G401 (cell line): ENCODE data around the gene MRPL14. TPM values are rescaled to one million over a fixed set of nuclear protein-coding genes. Genes with fewer than 3 reads are reported as not detected.

Experiments
- DNase-seq: peaks from one replicate; pipeline ENCODE4 v3.0.0-alpha.2; 2015; ENCODE audit warnings: low spot score
- in situ Hi-C: cut with HindIII; loops from 2 replicates; pipeline ENCODE4 v1.10.0; 2016; ENCODE audit warnings: low sequenced_read_pairs, mixed read lengths
- total RNA-seq: library from RNA; depleted of rRNA; stranded (reverse); fragments of >200 nt; shearing (Covaris generic); gene quantifications from 2 replicates; pipeline ENCODE4 v1.2.3, GENCODE V29; 2014

Gene MRPL14
- total RNA-seq, 1 experiment from 2014 or later = 76.4 TPM

DNA sequence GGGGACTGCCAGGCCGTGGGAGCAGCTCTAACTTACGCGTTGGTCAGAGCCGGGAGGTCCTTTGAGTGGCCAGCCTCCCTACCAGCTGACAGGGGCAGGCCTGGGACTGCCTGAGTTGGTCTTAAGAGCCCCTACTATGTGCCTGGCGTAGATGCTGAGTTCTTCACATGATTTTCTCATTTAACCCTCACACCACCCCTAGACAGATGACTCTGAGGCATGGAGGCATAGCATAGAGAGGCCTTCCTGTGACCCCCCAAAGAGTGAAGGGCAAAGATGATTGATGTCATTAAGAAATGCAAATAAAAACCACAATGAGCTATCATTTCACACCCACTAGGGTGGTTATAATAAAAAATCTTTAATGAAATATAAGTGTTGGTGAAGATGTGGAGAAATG is 36.8 kb downstream of the MRPL14 start:
- in situ Hi-C loops = loop anchor here (10.0 kb wide), 1 partner anchor 164 kb away; the partner anchor contains the start of gene SLC35B2
- no peak for DNase-seq

DNA sequence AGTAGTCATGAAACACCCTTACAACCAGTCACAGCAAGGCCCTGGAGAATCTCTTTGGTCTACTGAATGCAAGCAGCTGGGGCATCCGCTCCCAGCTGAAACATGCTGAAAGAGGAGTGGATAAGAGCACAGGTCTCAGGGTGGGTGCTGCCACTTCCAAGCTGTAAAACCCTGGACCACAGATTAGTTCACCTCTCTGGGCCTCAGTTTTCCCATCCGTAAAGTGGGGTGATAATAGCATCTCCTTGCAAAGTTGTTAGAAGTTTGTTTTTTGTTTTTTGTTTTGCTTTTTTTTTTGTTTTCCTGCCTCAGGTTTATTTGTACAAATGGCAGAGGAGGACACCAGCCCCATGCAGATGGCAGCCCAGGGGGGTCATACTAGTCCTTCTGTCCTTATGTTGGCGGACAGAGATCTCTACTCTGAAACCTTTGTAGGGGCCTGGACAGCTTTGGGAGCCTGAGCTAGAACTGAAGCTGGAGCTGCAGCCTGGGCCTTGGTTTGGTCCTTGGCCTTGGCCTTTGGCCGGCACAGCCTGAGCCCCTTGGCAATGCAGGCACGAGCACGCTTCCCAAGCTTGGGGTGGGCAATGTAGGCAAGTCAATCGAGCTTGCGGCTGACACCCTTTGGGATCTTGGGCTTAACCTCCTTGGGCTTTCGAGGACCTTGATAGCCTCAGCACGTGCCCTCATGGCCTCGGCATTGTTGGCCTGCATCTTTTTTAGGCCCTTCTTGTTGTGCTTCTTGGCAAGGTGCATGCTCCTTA is 38.2 kb downstream of the MRPL14 start:
- DNase-seq = no peak
- in situ Hi-C loops = no loop called here

DNA sequence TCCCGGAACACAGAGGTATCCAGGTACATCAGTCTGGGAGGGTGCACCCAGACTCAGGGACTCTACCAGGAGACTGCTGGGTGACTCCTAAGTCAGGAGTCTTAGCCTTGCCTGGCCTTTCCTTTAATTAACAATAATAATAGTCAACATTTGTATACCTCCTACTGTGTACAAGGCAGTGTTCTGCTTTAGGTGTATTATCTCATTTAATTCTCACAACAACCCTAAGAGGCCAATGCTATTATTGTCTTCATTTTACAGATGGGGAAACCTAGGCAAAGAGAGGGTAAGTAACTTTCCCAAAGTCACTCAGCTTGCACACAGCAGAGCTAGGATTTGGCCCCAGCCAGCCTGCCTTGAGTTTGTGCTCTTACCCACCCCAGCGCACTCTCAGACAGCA is 39.6 kb downstream of the MRPL14 start:
- in situ Hi-C loops = no loop called here
- DNase-seq = no peak

DNA sequence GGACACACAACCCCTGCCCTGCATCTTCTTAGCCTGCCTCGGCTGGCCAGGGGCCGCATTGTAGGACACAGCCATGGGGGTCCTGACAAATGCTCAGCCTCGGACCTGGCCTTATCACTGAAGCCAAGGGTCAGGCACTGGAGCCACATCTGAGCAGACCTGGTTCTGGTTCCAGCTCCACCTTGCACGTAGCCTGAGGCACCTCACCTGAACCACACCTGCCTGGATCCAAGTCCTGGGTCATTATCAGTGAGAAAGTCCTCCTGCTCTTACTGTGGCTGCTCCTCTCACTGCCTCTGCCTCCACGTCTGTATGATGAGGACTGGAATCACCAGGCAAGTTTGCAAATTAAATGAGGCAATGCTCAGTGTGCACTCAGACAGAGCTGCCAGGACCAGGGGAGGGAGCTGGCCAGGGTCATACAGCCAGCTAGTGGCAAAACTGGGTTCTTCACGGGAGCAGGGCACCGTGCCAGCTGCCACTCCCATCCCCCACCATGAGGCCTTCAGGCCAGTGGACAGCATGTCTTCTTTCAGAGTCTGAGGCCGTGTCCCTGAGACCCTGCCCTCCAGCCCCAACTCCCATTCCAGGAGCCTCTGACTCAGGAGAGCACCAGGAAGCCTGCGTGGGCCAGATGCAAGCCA is 40.2 kb downstream of the MRPL14 start:
- DNase-seq = peak; percentile 49

DNA sequence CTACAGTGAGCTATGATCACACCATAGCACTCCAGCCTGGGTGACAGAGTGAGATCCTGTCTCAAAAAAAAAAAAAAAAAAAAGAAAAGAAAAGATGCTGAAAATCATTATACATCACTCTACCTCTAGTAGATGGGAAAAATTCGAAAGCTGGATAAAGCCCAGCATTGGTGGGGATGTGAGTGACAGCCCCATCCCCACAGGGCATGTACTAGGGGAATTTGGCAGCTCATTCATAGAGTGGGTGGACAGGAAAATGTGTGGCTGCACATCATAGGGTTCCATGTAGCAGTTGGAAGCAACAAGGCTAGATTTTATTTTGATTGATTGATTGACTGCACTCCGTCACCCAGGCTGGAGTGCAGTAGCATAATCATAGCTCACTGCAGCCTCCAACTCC is 42.0 kb downstream of the MRPL14 start:
- in situ Hi-C loops = no loop called here
- no peak for DNase-seq

More for the DNA sequence above, 40.2 kb downstream of the MRPL14 start:
- in situ Hi-C loops = no loop called here

DNA sequence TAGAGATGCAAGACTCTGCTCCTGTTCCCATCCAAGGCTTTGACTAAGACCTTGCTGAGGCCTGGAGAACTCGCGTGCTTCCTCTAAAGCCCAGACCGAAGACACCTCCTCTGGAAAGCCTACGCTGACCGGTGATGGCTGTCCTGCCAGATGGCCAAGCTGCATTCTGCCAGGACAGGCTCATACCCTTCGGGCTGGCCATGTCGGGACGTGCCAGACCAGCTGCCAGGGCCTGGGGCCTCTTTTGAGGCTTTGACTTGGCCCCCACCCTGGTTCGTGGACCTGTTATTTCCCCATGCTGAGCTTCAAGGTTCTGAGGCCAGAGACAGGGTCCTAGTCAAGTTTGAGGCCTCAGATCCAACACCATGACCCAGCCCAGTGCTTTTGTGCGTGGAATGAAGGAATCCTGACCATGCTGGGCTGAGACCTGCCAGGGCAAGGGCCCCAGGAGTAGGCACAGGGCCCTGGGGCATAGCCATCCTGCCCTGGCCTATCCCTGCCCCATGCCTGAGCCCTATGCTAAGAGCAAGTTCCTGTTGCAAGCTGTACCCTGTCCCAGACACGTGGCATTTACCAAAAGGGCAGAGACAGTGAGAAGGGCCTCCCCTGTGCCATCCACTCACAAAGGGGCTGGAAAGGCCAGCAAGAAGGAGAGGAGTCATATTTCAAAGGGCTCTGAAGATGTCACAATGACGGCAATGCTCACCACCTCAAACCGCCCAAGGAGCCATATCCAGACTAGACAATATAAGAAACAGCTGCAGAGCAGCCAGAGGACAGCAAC is 42.8 kb downstream of the MRPL14 start:
- in situ Hi-C loops = no loop called here
- no peak for DNase-seq

DNA sequence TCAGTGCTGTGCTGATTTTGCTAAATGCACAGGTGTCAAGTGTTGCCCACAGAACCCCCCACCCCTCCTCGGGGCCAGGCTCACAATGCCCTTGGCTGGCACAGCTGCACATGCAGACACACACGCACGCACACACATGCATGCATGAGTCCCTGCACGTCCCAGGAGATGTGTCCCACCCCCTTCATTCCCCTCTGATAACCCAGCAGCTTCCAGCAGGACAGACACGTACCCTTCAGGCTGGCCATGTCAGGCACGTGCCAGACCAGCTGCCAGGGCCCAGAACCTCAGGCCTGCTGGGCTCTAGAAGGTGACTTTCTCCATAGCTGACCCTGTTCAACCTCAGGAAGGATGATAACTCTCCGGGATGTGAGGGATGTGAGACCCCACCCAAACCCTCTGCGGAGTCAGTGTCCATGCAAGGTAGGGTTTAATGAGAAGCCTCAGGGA is 44.4 kb downstream of the MRPL14 start:
- in situ Hi-C loops = no loop called here
- no peak for DNase-seq

DNA sequence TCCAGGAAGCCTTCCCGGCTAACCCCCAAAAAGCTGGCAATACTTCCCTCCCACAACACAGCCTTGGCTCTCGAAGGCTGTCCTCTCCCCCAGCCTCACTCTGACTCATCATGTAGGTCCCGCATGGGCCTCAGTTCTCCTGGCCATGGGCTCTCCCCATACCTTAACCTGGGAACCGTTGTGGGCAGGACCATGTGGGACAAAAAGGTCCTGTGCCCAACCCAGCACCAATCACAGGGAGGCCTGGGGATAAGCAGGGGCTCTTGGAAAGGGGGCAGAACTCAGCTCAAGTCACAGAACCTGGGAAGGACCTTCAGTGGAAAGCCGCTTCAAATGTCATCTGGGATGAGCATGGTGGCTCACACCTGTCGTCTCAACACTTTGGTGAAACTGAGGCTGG is 45.5 kb downstream of the MRPL14 start:
- in situ Hi-C loops = no loop called here
- DNase-seq = no peak

DNA sequence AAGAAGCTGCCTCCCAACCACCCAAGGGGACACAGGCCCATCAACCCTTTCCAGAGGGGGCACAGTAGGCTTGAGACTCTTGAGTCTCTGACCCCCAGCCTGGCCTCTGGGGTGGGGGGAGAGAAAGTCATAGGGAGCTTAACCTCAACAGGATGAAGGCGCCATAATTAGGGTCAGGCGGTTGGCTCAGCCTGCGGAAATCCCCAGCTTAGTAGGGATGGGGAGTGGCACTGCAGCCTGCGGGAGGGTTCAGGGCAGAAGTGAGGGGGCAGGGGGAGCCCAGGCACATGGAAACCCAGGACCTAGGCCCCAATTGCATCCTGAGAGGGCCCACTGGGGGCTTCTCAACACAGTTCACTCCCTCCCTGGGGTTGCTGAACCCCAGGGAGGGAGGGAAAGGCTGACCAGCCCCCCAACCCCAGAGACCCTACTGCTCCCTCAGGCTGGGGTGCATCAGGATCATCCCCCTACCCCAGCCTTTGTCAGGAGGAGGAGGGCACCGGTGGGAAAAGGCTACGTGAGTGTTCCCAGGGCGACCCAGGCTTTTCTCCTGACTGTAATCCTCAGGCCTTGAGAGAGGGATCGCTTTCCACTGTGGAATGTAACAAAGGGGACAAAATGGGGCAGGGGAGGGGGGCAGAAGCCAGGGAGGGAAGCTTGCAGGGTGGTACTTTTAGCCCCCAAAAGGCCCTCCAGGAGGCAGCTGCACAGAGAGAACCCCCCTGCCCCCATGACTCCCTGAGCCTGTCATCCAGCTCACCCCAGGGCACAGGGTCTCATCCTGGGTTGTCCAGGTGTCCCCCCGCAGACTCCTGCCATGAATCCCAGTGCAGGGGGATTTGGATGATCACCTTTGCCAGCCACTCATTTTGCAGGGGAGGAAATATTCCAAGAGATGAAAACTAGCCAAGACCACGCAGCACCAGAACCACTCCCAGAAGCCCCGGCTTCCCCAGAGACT is 46.4 kb downstream of the MRPL14 start:
- DNase-seq = no peak
- in situ Hi-C loops = no loop called here

DNA sequence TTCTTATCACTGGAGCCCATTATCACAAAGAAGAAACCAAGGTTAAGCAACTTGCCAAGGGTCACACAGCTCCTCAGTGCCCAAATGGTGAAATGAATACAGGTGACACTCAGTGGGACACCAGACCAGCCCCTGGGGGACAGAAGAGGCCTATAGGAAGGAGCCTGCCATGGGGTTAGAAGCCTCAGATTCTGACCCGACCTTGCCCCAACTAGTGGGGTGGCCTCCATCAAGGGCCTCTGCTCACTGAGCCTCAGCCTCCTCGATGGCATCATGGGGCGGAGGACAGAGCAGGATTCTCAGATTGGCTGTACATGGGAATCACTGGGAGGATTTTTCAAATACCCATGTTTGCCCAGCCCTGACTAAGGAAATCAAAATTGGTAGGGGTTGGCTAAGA is 47.6 kb downstream of the MRPL14 start:
- DNase-seq = no peak
- in situ Hi-C loops = no loop called here

DNA sequence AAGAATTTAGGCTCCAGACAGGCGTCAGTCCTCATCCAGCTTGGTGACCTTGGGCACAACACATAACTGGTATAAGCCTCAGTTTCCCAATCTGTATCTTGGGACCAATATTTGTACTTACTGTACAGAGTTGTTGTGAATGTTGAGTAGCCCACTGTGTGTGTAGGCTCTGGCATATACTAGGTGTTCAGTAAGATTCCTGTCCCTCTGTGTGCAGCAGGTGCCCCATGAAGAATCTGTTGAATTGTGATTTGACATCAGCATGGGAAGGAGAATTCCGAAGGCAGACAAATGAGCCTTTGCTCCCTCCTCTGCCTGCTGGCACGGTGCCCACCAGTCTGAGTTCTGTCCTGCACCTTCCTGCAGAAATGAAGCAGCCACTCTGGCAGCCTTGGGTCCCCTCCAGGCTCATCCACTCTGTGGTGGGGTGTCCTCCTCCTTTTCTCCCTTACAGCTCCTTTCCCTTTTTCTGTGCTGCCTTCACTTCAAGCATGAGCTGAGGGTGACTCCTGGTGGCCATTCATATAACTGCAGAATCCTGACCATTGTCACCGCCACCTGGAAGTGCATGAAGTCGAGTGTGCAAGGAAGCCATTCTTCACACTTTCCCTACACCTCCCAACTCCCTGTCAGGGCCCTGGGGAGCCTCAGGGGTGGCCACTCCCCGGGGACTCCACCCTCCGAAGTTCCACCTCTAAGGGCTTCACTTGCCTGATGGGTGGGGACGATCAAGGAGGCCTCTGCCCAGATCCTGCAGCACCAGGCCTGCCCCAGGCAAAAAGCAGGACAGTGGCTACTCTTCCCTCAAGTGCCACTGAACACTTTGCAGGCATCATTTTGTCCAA is 48.2 kb downstream of the MRPL14 start:
- peak; percentile 86 for DNase-seq
- in situ Hi-C loops = no loop called here

DNA sequence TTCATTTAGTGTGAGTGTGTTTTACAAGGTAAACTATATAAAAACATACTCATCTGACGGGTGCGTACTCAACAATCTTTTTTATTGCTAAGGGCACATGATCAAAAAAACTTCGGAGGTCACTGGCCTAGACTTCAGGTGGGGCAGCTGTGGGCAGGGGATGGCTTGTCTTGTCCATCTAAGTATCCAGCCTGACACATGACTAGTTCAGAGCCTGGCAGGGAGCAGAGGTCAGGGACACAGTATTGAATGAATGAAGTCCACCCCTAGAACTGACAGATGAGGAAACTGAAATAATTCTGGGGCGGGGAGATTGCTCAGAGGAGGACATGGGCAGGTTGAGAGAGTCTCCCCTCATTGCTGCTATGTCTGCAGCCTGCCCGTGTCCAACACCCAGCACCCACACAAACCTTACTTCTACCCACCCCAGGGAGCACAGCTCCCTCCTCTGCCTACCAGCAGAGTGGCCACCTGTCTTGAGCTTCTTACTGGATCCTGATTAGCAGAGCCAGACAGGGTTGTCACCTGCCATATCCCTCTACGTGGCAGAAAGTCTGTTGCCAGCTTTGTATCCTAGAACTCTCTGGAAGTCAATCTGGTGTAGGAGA is 48.9 kb downstream of the MRPL14 start:
- DNase-seq = no peak
- in situ Hi-C loops = no loop called here

DNA sequence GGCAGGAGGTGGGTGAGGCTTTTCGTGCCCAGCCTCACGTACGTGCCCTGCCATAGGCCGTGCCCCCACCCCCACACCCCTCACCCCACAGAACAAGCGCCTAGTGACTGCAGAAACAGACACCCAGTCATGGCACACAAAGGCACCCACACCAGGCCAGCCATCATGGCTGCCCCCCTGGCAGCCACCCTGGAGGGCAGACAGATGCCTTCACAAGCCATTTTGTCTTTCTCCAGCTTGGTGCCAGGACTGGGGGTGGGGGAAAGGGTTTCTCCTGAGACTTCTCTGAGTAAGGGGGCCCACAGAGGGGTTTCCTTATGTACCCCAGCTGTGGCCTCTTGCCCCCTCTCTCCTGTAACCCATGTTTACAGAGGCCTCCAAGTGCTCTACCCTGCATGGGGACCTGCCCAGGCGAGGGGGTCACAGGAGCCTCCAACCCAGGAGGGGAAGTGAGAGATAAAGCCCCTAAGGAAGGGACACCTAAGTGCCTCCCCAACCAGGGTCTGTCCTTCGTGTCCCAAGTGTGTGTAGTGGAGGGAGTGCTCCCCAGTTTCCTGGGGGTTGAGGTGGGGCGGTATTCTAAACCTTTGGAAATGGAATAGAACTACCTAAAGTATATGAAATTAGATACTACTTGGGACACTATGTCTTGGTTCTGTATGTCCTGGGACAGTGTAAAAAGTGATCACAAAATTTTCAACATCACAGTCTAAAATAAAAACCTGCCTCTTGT is 49.9 kb downstream of the MRPL14 start:
- DNase-seq = no peak
- in situ Hi-C loops = no loop called here

DNA sequence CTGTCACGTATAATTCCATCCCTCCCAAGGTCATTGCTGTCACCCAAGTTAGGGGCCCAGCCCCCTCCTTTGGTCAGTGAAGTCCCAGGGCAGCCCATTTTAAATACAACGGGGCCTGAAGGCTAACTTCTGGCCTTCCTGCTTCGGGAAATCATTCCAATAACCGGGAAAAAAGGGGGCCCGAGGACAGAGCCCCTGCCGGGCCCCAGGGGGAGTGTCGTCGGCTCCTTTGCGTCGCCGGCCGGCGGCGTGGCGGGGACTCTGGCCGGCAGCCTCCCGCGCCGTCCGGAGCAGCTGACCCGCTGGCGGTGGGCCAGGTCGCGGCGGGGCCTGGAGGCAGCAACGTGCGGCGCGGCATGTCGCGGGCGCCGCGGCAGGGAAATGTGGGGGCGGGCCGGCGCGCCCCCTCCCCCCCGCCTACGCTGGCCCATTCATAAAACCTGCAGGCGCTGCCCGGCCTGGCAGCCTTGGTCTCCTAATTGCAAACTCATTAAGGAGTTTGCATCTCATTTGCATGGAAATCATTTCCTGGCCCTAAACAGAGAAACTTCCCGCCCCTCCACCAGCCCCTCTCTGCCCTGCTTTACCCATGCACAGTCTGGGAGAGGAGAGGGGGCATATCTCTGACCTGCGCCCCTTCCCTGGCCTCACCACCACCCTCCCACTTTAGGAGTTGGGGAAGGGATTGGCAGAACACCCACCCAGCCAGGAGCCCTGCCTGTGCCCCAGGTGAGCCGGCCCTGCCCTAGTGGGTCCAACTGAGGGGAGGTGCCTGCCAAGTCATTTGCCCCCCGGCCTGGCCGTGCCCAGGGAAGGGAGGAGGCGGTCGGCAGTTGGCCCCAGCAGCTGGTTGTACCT is 50.7 kb downstream of the MRPL14 start:
- in situ Hi-C loops = no loop called here
- DNase-seq = peak; percentile 40

DNA sequence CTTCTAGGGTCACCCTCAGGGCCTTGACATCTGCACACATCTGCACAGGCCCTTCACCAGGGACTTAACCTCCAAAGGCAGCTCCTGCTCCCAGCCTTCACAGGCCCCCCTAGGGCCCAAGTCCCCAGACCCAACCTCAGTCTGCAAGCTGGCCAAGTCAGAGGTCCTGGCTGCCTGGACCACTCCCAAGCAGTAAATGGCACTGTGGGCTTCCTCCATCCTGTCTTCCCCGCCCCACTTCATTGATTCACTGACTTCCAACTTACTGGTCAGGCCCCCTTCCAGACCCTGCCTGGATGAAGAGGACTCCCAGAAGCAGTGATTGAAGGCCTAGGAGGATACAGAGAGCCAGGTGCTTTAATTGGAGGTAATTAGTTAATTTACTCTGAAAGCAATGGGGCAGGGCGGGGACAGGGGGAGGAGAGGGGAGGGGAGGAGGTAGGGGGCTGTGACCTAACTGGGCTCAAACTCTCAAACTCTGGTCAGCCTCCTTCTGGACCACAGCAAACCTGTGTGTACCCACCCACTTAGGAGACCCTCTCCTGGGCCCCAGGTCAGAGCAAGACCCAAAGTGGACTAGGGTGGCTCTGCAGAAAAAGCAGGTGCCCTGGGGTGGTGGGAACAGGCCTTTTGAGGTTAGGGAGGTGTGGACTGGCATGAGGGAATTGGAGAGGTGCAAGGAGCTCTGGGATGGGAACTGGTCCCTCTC is 51.5 kb downstream of the MRPL14 start:
- no peak for DNase-seq
- in situ Hi-C loops = no loop called here
